ENCODE measurements around the gene CMTM5. TPM values are rescaled to one million over a fixed set of nuclear protein-coding genes. Genes with fewer than 3 reads are reported as not detected.
"Not testable (repeated sequence)": the region's sequence is repeated elsewhere in the genome, so short reads cannot be mapped to it uniquely, and the experiment has no call there.

The CMTM5 gene
- total RNA-seq, 1 experiment from 2014 or later: not detected

GRCh38 chr14:23425169-23425568 lies 48.3 kb downstream of the CMTM5 start:
- peaks cover 7% of the 10 kb centered on the region; the same call in 1 of the 2 replicates for H3K27me3 ChIP-seq (ENCODE audit: insufficient read depth, low read length)
- no peak for DNase-seq (ENCODE audit: low read depth, low spot score)
- TF ChIP-seq ZBTB33 (IDR thresholded peaks at IDR 0.05; ENCODE audit: extremely low read depth, insufficient replicate concordance, low read length): no peak
- TF ChIP-seq SP1 (IDR thresholded peaks at IDR 0.05; ENCODE audit: low read depth): no peak
- no peak for TF ChIP-seq POLR2AphosphoS5 (IDR thresholded peaks at IDR 0.05; ENCODE audit: low read depth, low read length)
- TF ChIP-seq SRF (IDR thresholded peaks at IDR 0.05; ENCODE audit: low read depth): no peak
- TF ChIP-seq REST (IDR thresholded peaks at IDR 0.05; ENCODE audit: low read depth): no peak
- no peak for TF ChIP-seq CEBPB (IDR thresholded peaks at IDR 0.05; ENCODE audit: low read depth)
- TF ChIP-seq CTCF (IDR thresholded peaks at IDR 0.05 in 2 of 3, conservative IDR thresholded peaks at IDR 0.05 in 1 of 3; ENCODE audit: borderline replicate concordance in 1 of 3, insufficient read depth in 1 of 3, low read depth in 2 of 3, low read length in 2 of 3): no peak
- TF ChIP-seq CBX3 (IDR thresholded peaks at IDR 0.05; ENCODE audit: low read depth): no peak
- no peak for TF ChIP-seq MAX (IDR thresholded peaks at IDR 0.05)
- TF ChIP-seq ZNF274 (IDR thresholded peaks at IDR 0.05; ENCODE audit: low read depth, low read length): no peak
- no peak for TF ChIP-seq SIN3A (IDR thresholded peaks at IDR 0.05; ENCODE audit: low read depth)
- no peak for TF ChIP-seq FOSL1 (IDR thresholded peaks at IDR 0.05; ENCODE audit: low read depth)
- H3K4me2 ChIP-seq (ENCODE audit: low read length): no peak overlapping the region
- no peaks in the 10 kb centered on the region for H3K4me1 ChIP-seq (ENCODE audit: control insufficient read depth in 1 of 2, insufficient read depth in 2 of 2, low read length in 2 of 2)
- no peaks in the 10 kb centered on the region for H4K20me1 ChIP-seq (ENCODE audit: insufficient read depth)
- no peaks in the 10 kb centered on the region for H3K9me2 ChIP-seq (ENCODE audit: insufficient read depth)
- RAD21 ChIA-PET (ENCODE audit: low non-redundant PET in 1 of 2, low total read pairs in 2 of 2, uncharacterized antibody in 2 of 2, unreplicated experiment in 2 of 2): no interaction called here
- POLR2A ChIA-PET: interaction anchor here (1.4 kb wide), 1 partner anchor 14 kb away, joined by 3 read pairs; no protein-coding TSS in a partner anchor
- no peaks in the 10 kb centered on the region for H3K79me2 ChIP-seq (ENCODE audit: insufficient read depth, low read length)
- BruUV-seq (replicated peaks): no TSS peak
- intact Hi-C loops (cut with micrococcal nuclease): no loop called here
- H3K36me3 ChIP-seq (ENCODE audit: control insufficient read depth in 1 of 2, insufficient read depth in 2 of 2, low read length in 2 of 2): no peaks in the 10 kb centered on the region
- H2AFZ ChIP-seq (ENCODE audit: low read depth, low read length, poor library complexity, severe bottlenecking): no peak overlapping the region
- H3K9me3 ChIP-seq (ENCODE audit: control insufficient read depth in 1 of 2, insufficient read depth in 1 of 2, low read depth in 1 of 2, low read length in 2 of 2): no peaks in the 10 kb centered on the region
- H3K9ac ChIP-seq (ENCODE audit: low read length): no peak overlapping the region
- ATAC-seq: no peak
- no peak overlapping the region for H3K27ac ChIP-seq (ENCODE audit: low read depth, low read length)
- CTCF ChIA-PET: no interaction called here
- H3K4me3 ChIP-seq (replicated peaks in 1 of 2; ENCODE audit: low read depth in 1 of 2, low read length in 2 of 2): no peak overlapping the region

GRCh38 chr14:23425798-23426197 lies 49.0 kb downstream of the CMTM5 start:
- CTCF ChIA-PET; H3K4me1 ChIP-seq (ENCODE audit: control insufficient read depth in 1 of 2, insufficient read depth in 2 of 2, low read length in 2 of 2); H3K36me3 ChIP-seq (ENCODE audit: control insufficient read depth in 1 of 2, insufficient read depth in 2 of 2, low read length in 2 of 2); H3K9ac ChIP-seq (ENCODE audit: low read length); intact Hi-C loops (cut with micrococcal nuclease); DNase-seq (ENCODE audit: low read depth, low spot score); BruUV-seq (replicated peaks); H3K27me3 ChIP-seq (ENCODE audit: insufficient read depth, low read length); POLR2A ChIA-PET; H3K4me3 ChIP-seq (replicated peaks in 1 of 2; ENCODE audit: low read depth in 1 of 2, low read length in 2 of 2); H3K79me2 ChIP-seq (ENCODE audit: insufficient read depth, low read length); H4K20me1 ChIP-seq (ENCODE audit: insufficient read depth); H2AFZ ChIP-seq (ENCODE audit: low read depth, low read length, poor library complexity, severe bottlenecking); H3K4me2 ChIP-seq (ENCODE audit: low read length); H3K9me3 ChIP-seq (ENCODE audit: control insufficient read depth in 1 of 2, insufficient read depth in 1 of 2, low read depth in 1 of 2, low read length in 2 of 2); H3K9me2 ChIP-seq (ENCODE audit: insufficient read depth); RAD21 ChIA-PET (ENCODE audit: low non-redundant PET in 1 of 2, low total read pairs in 2 of 2, uncharacterized antibody in 2 of 2, unreplicated experiment in 2 of 2); ATAC-seq; H3K27ac ChIP-seq (ENCODE audit: low read depth, low read length): not testable (repeated sequence)

Data from HCT116 (cell line).